ENCODE measurements around the gene MAGI1.

GRCh38 chr3:65560133-65560532, 478.6 kb downstream of the MAGI1 start:
- TF ChIP-seq POLR2AphosphoS5 (IDR thresholded peaks at IDR 0.05) (no peak), POLR2A (IDR thresholded peaks at IDR 0.05) (no peak)
